HG02884 (cell line): ENCODE measurements around the gene COPB1.

Source experiments
- ATAC-seq: cut with Tn5 transposase; IDR thresholded peaks from one replicate; pipeline ENCODE4 v1.9.1; 2021; ENCODE audit warnings: mild to moderate bottlenecking, moderate library complexity; ENCODE audit not compliant: unreplicated experiment

COPB1 gene

DNA sequence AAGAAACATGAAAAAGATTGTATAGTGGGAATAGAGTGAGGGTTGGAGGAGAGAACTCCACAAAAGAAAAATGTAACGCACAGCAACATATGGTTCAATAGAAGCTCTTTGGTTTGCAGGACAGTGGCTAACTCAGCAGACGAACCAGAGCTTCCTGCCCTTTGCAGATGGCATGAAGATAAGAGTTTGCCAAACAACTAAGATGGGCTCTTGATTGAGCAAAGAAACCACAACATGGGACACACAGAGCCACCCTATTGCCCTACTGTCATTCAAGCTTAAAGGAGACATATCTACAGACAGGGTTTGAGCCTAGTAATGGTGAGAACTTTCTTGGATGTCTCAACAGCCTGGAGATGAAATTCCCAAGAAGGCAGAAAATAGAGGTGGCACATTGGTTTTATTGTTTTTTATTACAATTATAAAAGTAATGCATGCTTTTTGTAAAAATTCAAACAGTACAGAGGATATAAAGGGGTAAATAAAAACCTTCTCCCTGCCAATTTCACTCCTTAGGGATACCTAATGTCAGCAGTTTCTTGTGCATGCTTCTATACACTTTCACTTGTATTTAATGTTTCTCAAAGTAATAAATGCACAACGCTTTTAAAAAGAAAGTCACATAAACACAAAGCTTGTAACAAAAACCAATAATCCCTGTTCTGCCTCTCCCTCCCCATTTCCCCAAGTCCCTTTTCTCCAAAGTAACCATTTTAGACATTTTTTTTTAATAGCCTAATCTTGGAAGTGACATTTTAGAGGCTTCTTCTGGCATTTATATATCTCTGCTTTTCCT lies 63.7 kb downstream of the COPB1 start:
- no peak for ATAC-seq

DNA sequence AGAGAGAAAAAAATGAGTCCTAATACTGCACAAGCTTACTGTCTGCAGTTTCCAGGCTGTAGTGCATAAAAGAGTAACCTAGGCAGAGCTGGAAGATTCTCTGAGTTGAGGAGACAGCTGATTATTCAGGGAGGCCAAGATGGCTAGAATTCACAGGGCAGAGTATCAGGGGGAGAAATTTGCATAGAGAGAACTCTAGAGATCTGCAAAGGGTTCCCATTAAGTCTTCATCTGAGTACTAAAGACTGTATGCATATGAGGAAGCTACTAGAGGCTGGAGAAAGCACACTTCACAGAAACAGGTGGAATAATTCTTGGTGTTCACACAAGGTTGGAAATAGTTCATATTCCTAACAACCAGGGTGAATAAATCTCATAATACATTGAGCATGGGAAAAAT lies 74.0 kb downstream of the COPB1 start:
- no peak for ATAC-seq

DNA sequence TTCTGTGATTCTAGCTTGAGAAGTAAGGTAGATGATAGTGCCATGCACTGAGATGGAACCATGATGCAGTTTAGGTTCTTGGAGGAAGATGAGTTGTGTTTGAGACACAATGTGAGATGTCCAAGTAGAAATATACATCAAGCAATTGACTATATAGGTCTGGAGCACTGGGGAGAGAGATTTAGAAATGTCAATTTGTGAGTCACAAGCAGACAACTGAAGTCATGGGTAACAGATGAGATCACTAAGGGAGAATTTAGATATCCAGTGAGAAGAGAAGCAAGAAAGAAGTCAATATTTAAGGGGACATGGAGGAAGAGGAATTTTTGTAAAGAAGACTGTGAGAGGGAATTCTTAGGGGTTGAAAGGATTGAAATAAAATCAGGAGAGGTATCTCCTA lies 75.5 kb downstream of the COPB1 start:
- no peak for ATAC-seq

DNA sequence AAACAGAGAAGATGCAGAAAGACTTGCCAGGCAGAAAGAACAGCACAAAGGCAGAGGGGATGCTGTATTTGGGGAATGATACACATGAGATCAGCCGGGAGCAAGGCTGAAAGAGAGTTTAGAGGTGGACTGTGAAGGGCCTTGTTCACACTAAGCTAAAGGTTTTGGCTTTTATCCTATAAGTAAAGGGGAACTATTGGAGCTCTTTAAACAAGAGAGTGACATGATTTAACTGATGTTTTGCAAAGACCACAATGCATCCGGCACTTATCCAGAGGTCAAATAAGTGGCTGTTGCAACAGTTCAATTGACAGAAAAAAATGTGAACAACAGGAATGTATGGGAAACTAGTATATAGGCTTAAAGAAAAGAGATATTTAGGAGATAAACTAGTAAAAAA lies 76.0 kb downstream of the COPB1 start:
- no peak for ATAC-seq

DNA sequence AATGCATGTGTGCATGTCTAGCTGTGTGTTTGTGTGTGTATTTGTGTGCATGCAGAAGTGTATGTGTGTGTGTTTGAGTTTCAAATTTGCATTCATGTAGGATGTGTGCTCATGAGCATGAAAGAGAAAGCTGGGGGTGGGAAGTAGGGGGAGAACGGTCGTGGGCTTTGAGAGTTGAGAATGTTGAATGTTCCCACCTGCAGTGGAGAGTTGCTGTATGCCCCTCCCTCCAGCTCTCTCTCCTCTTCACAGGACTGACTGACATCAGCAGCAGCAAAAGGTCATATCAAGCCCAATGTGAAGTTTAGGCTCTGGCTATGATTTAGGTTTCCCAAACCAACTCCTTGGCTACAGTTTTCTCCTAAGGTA lies 76.8 kb downstream of the COPB1 start:
- no peak for ATAC-seq

DNA sequence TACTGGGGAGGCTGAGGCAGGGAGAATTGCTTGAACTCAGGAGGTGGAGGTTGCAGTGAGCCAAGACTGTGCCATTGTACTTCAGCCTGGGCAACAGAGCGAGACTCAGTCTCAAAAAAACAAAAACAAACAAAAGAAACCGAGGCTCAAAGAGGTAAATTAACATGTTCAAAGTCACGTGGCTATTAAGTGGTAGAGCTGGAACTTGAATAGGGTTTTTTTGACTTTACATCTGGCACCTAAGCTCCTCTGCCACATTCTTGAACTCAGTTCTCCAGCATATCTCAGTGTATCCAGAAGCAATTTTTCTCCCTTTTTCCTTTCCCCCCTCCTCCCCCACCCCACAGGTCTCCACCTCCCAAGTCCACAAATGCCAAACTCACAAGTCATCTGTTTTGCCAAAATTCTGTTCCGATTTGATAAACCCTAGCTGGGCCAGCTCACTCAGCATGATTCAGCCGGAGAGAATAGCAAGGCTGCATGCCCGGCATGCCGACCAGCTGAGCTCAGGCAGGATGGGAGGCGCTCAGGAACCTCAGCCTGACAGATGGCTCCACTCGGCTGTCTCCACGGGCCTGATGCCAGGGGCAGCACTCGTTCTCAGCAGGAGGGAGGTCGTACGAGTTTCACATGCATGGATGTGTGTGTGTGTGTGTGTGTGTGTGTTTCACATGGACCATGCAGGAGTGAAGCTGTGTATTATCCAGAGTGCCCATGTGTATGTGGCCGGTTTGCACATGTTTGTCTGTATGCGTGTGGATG lies 77.4 kb downstream of the COPB1 start:
- no peak for ATAC-seq

DNA sequence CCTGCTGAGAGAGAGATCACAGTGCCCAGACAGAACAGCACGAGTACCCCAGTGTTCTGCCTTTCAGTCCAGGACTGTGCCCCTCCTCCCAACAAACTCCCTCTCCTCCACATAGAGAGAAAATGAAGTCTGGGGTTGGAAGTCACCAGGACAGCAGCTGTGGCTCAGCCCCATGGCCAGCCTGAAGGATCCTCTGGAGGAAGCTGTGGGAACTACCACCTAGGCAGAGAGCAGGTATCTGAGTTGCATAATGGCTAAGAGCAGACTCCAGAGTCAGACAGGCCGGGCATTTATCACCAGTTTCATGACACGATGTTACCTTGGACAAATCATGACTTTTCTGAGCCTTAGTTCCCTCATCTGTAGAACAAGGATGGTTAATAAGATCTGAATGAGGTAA lies 79.4 kb downstream of the COPB1 start:
- ATAC-seq = no peak

DNA sequence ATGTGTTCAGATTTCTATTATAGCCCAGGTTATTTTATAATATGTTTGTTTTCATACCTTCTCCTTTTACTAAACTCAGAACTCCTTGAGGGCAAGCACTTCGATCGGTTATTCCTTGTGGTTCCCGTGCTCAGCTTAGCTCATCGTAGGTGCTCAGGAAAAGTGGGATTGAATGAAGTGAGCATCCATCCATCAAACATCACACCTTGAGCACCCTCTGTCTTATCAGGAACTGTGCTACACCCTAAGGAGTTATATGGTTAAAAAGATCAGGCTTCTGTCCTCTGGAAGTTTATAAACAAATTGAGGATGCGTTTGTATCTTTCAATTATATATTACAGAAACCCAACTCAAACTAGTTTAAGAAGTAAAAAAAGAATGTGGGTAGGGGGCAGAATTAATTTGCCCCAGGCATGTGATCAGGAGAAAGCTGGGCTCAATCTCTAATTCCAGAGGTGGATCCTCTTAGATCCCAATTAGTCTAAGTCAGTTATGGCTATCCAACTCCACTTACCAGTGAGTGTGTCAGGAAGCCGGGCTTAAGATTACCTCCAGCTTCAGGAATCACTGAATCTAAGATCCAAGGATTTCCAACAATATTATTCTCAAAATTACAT lies 80.7 kb downstream of the COPB1 start:
- ATAC-seq = no peak

DNA sequence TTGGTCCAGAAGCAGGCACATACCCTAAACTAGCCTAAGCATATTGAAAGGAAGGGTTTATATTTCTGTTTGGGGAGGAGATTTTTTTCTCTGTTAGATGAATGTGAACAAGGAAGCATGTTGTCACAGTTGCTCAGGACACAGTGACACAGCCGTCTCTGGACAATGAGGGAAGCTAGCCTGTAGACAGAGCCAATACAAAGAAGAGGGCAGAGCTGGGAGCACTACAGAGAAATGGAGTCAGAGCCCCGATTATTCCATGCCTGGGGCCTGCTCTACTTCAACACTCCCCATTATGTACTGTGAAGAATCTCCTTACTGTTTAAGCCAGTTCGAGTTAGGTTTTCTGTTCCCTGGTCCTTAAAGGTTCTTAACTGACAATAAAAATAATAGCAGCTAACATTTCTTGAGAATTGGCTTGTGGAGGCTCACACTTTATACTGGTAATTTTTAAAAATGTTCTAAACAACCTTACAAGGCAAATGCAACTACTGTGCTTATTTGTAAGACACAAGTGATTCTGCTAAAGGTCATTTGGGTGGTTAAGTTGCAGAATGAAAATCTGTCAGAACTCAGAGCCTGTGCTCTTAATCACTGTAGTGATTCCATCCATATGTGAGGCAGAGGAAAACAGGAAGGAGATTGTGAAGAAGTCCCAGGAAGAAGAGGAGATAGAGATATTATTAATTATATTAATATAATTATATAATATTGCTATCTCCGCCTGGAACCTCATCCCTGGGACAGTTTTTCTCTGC lies 81.8 kb downstream of the COPB1 start:
- ATAC-seq = no peak

DNA sequence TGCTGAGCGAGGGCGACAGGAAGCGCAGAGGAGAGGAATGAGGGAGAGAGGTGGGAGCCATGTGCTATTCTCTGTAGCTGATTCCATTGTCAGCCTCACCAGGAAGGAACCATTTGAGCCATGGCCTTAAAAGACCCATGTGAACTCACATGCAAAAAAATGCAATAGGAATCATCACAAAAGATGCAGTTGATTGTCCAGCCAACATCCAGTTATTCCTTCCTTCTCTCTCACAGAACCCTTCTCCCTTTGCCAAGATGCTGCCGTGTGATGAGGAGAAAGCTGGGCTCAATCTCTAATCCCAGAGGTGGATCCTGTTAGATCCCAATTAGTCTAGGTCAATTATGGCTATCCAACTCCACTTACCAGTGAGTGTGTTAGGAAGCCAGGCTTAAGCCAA lies 82.4 kb downstream of the COPB1 start:
- no peak for ATAC-seq

DNA sequence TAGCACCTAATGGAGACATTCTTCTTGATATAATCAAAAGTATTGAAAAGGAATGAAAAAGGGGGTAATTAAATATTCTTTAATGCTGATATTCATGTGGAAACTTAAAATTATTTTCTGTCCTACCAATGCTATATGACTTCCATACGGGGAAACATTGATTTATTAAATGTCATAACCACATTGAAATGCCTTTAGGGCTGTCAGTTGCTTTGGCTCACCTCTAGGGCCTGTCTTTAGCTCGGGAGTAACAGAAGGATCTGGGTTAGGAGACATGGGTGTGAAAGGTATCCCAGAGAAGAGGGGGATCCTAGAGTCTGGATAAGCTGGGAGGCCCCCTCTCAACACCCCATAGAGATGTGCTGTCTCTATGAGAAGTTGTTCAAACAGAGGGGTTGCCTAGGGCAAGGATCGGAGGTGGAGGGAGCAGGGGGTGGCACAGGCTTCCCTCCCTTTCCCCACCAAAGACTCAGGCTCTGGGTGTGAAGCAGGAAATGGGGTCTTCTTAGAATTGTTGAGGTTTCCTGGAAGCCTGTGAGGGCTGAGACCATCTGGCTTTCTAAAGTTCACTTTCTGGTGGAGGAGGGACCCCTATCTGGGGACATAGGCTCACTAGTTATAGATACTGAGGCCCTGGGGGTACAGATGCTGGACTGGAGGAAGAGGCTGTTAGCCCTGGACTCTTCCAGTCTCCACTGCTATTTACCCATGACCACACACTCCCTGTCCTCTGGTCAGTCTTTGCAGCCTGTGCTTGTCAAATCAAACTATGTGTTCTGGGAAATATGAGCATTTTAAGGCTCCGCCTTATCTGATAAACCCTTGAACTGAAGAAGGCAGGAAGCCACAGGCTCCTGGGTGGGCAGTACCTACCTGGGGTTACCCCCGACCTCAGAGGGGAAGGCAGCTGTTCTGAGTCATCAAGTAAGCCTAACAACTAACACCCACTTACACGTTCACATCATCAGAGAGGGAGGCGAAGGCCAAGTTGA lies 84.8 kb downstream of the COPB1 start:
- peak; percentile 72 for ATAC-seq

DNA sequence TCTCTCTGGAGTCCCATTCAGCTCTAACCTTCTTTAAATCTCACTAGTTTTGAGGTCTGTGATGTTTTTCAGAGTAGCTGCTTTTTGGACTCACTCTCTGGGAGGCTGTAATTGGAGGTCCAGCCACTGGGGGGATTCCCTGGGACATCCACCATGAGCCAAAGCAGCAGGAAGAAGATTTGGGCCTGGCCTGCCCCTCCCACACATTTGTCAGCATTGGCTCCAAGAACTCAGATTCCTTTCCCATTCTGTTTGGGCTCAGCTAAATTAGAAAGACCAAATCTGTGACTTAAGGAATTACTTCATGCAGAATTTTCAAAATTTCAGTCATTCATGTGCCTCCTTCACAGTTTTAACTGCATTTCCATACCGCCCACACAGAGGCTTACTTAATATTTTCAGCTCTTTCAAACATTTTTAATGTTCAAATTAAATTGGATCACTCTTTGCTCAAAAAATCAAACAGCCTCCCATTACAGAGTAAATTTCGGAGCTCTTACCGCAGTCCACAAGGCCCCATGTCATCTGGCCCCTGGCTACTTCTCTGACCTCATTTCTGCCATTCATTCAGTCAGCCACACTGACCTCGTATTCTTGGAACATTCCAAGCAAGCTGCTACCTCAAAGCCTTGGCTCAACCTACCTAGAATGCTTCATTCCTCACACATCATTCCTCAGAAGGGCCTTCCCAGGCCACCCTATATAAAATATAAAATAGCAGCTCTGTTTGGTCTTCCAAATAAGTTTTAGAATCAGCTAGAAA lies 86.1 kb downstream of the COPB1 start:
- no peak for ATAC-seq

DNA sequence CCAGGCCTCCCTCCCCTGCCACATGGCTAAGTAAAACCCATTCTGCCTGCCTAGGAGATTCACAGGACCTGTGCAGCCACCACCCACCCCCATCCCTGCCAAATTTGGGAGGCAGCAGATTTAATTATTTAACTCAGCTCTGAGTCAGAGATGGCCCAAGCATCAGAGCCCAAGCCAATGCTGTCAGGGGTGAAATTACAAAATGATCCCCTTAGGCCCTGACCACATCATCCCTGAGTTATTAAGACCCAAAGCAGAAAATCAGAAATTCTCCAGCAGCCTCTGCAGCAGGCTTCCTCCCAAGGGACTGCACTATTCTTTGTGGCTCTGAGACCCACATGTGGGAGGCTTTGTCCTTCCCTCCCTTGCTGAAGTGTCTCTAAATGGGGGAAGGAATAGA lies 87.8 kb downstream of the COPB1 start:
- no peak for ATAC-seq

DNA sequence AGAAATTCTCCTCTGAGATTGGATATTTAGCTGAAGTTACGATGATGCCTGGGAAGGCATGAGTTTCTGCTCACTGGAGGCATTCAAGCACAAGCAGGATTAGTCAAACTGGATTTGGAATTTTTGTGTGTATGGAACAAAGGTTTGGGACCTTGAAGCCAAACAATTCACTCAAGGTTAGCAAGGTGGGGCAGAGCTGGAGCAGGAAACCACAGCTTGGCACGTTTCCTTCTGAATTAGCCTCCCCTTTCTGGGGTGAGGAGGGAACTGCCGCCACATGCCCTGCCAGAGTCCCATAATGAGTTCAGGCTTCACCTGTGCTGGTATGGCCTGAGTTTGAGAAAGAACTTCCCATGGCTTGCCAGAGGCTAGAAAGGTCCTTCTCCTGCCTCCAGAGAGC lies 89.7 kb downstream of the COPB1 start:
- ATAC-seq = no peak

DNA sequence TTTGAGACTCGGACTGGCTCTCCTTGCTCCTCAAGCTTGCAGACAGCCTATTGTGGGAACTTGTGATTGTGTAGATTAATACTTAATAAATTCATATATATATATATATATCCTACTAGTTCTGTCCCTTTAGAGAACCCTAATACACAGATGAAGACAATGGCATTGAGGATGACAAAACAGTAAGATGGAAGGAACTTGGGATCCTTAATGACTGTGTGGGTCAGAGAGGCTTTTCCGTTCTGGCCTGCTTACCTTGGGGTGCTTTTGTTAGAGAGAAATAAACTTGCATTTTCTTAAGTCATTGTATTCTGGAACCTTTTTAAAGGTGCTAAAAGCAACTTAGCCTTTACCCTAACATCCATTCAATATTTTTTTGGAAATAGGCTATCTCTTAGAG lies 91.0 kb downstream of the COPB1 start:
- no peak for ATAC-seq
